H9 (cell line): Measurements from ENCODE around the gene FAM163B. TPM values are rescaled to one million over a fixed set of nuclear protein-coding genes. Genes with fewer than 3 reads are reported as not detected.

Experiments used
- DNase-seq: peaks from one replicate; pipeline ENCODE4 v3.0.0-alpha.2; 2017
- H2AFZ ChIP-seq: one replicate; pipeline ENCODE4 v1.6.1; 2013; ENCODE audit warnings: mild to moderate bottlenecking, low read length, control low read depth, moderate library complexity
- H2AK5ac ChIP-seq: 2 replicates; pipeline ENCODE4 v1.6.1; 2013; ENCODE audit warnings: low read length, control low read depth, mixed read lengths; ENCODE audit not compliant: insufficient read length
- H2BK120ac ChIP-seq: one replicate; pipeline ENCODE4 v1.6.1; 2013; ENCODE audit warnings: low read depth, mild to moderate bottlenecking, low read length, control low read depth, inconsistent platforms; ENCODE audit not compliant: poor library complexity, severe bottlenecking
- H2BK12ac ChIP-seq: 2 replicates; pipeline ENCODE4 v1.6.1; 2013; ENCODE audit warnings: low read length, control low read depth, mixed read lengths, low read depth; ENCODE audit not compliant: insufficient read length
- H2BK15ac ChIP-seq: 2 replicates; pipeline ENCODE4 v1.6.1; 2013; ENCODE audit warnings: low read depth, low read length, control low read depth
- H2BK20ac ChIP-seq: one replicate; pipeline ENCODE4 v1.6.1; 2013; ENCODE audit warnings: low read depth, mild to moderate bottlenecking, low read length, control low read depth, inconsistent platforms; ENCODE audit not compliant: poor library complexity, severe bottlenecking
- H2BK5ac ChIP-seq: 2 replicates; pipeline ENCODE4 v1.6.1; 2013; ENCODE audit warnings: low read length, control low read depth, mixed read lengths; ENCODE audit not compliant: insufficient read length
- H3K14ac ChIP-seq: 2 replicates; pipeline ENCODE4 v1.6.1; 2013; ENCODE audit warnings: low read length, control low read depth; ENCODE audit not compliant: insufficient read depth
- H3K18ac ChIP-seq: 2 replicates; pipeline ENCODE4 v1.6.1; 2013; ENCODE audit warnings: low read depth, mild to moderate bottlenecking, mixed read lengths, low read length, control low read depth; ENCODE audit not compliant: insufficient read length
- H3K23ac ChIP-seq: 2 replicates; pipeline ENCODE4 v1.6.1; 2013; ENCODE audit warnings: low read length, control low read depth, mixed read lengths, low read depth; ENCODE audit not compliant: insufficient read length
- H3K23me2 ChIP-seq: 2 replicates; pipeline ENCODE4 v1.6.1; 2013; ENCODE audit warnings: low read depth, mild to moderate bottlenecking, mixed read lengths, low read length, control low read depth; ENCODE audit not compliant: insufficient read length, poor library complexity, severe bottlenecking
- H3K27ac ChIP-seq: 2 replicates; pipeline ENCODE4 v1.5.1; 2013; ENCODE audit warnings: low read length, control low read depth, mixed read lengths, low read depth; ENCODE audit not compliant: insufficient read length
- H3K27me3 ChIP-seq: 2 replicates; pipeline ENCODE4 v1.6.1; 2013; ENCODE audit warnings: low read length, control low read depth, inconsistent platforms; ENCODE audit not compliant: insufficient read depth
- H3K4ac ChIP-seq: 2 replicates; pipeline ENCODE4 v1.6.1; 2013; ENCODE audit warnings: low read depth, mild to moderate bottlenecking, control low read depth, inconsistent platforms, low read length, moderate library complexity
- H3K4me1 ChIP-seq: 2 replicates; pipeline ENCODE4 v1.6.1; 2013; ENCODE audit warnings: low read length, control low read depth, inconsistent platforms; ENCODE audit not compliant: insufficient read depth
- H3K4me2 ChIP-seq: 2 replicates; pipeline ENCODE4 v1.6.1; 2013; ENCODE audit warnings: low read length, control low read depth, mixed read lengths; ENCODE audit not compliant: insufficient read length, insufficient read depth
- H3K56ac ChIP-seq: 2 replicates; pipeline ENCODE4 v1.6.1; 2013; ENCODE audit warnings: low read depth, mild to moderate bottlenecking, mixed read lengths, low read length, control low read depth; ENCODE audit not compliant: insufficient read length
- H3K79me1 ChIP-seq: 2 replicates; pipeline ENCODE4 v1.6.1; 2013; ENCODE audit warnings: low read depth, mild to moderate bottlenecking, moderate library complexity, low read length, control low read depth, inconsistent platforms; ENCODE audit not compliant: insufficient read depth, poor library complexity, severe bottlenecking
- H3K79me2 ChIP-seq: 2 replicates; pipeline ENCODE4 v1.6.1; 2013; ENCODE audit warnings: low read length, control low read depth, inconsistent platforms; ENCODE audit not compliant: insufficient read depth
- H3K9ac ChIP-seq: 2 replicates; pipeline ENCODE4 v1.6.1; 2013; ENCODE audit warnings: low read length, control low read depth, mixed read lengths; ENCODE audit not compliant: insufficient read length; ENCODE audit errors: extremely low read depth
- H3K9me3 ChIP-seq: one replicate; pipeline ENCODE4 v1.6.1; 2013; ENCODE audit warnings: low read depth, low read length, inconsistent platforms; ENCODE audit not compliant: control insufficient read depth
- H3T11ph ChIP-seq: one replicate; pipeline ENCODE4 v1.6.1; 2013; ENCODE audit warnings: mild to moderate bottlenecking, low read length, control low read depth, inconsistent platforms
- H4K20me1 ChIP-seq: one replicate; pipeline ENCODE4 v1.6.1; 2013; ENCODE audit not compliant: control insufficient read depth, insufficient read length, insufficient read depth
- H4K5ac ChIP-seq: 2 replicates; pipeline ENCODE4 v1.6.1; 2013; ENCODE audit warnings: low read depth, mild to moderate bottlenecking, mixed read lengths, low read length, control low read depth; ENCODE audit not compliant: insufficient read length
- H4K8ac ChIP-seq: replicated peaks from 2 replicates; pipeline ENCODE4 v1.6.1; 2013; ENCODE audit warnings: low read length, control low read depth, mixed read lengths, low read depth; ENCODE audit not compliant: insufficient read length
- H4K91ac ChIP-seq: 2 replicates; pipeline ENCODE4 v1.6.1; 2013; ENCODE audit warnings: low read depth, mild to moderate bottlenecking, moderate library complexity, mixed read lengths, low read length, control low read depth; ENCODE audit not compliant: insufficient read length
- H3K27ac Mint-ChIP-seq, 3 experiments: 2 replicates in 2 of 3; 3 replicates in 1 of 3; pipeline ENCODE4 v1.8.0; 2020 to 2021; ENCODE audit warnings: mixed read lengths in 3 of 3, mild to moderate bottlenecking in 1 of 3, moderate library complexity in 1 of 3
- H3K27me3 Mint-ChIP-seq: 2 replicates; pipeline ENCODE4 v1.8.0; 2021; ENCODE audit warnings: low read depth, mild to moderate bottlenecking, moderate library complexity, mixed read lengths
- H3K36me3 Mint-ChIP-seq, 3 experiments: 2 replicates in 2 of 3; 3 replicates in 1 of 3; pipeline ENCODE4 v1.8.0; 2020 to 2021; ENCODE audit warnings: low read depth in 3 of 3, mixed read lengths in 3 of 3; ENCODE audit not compliant: insufficient read depth in 1 of 3
- H3K4me1 Mint-ChIP-seq, 2 experiments: 2 replicates each; pipeline ENCODE4 v1.8.0; 2020; ENCODE audit warnings: mixed read lengths in 2 of 2
- H3K4me3 Mint-ChIP-seq, 2 experiments: 2 replicates in 1 of 2; 3 replicates in 1 of 2; pipeline ENCODE4 v1.8.0; 2020 to 2021; ENCODE audit warnings: mild to moderate bottlenecking in 2 of 2, mixed read lengths in 2 of 2, moderate library complexity in 1 of 2
- H3K9me3 Mint-ChIP-seq, 2 experiments: 2 replicates in 1 of 2; 3 replicates in 1 of 2; pipeline ENCODE4 v1.8.0; 2020; ENCODE audit warnings: mild to moderate bottlenecking in 2 of 2, mixed read lengths in 2 of 2, moderate library complexity in 1 of 2
- WGBS: extraction: QIAGEN DNeasy Blood & Tissue Kit; methylation state at CpG from one replicate; pipeline ENCODE4 v1.1.7; 2013; ENCODE audit warnings: missing lambda C conversion rate, low lambda C conversion rate, mixed read lengths; ENCODE audit not compliant: insufficient read length; ENCODE audit errors: extremely low coverage; 5-methylcytosine and 5-hydroxymethylcytosine counted together
- total RNA-seq: library from RNA; stranded (reverse); gene quantifications from 2 replicates; pipeline ENCODE4 v1.2.1, GENCODE V29; 2021
- TF ChIP-seq, protein P1 (sequence below): fragments of 200-600 bp; sonication (generic); conservative IDR thresholded peaks from 3 replicates; pipeline ENCODE4 v1.8.0; 2021; ENCODE audit warnings: antibody characterized with exemption, mild to moderate bottlenecking

The FAM163B gene
- total RNA-seq, 1 experiment from 2014 or later = 0.39 TPM

DNA sequence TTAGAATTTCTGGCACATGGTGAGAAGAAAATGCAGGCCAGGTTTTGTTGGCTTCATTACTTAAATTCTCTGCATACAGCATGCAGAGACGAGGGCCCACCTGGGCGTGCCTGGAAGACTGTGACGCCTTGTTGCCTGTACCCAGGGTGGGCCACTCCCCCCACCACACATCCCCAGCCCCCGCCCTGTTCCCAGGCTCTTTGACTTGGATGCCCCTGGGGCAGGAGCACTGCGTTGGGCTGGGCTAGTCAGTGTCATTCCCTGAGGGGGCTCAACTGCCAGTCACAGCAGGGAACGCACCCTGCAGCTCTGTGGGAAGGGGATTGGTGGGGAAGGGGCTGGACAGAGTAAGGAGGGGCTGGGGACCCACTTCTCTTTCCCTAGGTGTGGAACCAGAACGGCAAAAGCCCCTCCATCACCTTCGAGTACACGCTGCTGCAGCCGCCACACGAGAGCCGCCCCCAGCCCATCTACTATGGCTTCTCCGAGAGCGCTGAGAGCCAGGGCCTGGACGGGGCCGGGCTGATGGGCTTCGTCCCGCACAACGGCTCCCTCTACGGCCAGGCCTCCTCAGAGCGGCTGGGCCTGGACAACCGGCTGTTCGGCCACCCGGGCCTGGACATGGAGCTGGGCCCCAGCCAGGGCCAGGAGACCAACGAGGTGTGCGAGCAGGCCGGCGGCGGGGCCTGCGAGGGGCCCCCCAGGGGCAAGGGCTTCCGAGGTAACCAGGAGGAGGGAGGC lies 55.0 kb downstream of the FAM163B start:
- Histone ChIP-seq H3K27me3 (no peaks in the 10 kb centered on the region), H3K4ac (no peak overlapping the region), H4K20me1 (no peaks in the 10 kb centered on the region), H3K23ac (no peak overlapping the region), H3K23me2 (no peaks in the 10 kb centered on the region), H3K18ac (no peak overlapping the region), H3T11ph (no peak overlapping the region), H3K14ac (no peak overlapping the region; the same call in 1 of the 2 replicates), H4K8ac (no peak overlapping the region), H2BK15ac (no peak overlapping the region), H2BK5ac (no peak overlapping the region), H4K5ac (no peak overlapping the region), H3K9ac (no peak overlapping the region), H4K91ac (no peak overlapping the region), H3K4me1 (peaks cover 2% of the 10 kb centered on the region; the same call in 1 of the 2 replicates), H3K56ac (no peak overlapping the region), H2BK120ac (no peak overlapping the region), H2AK5ac (no peak overlapping the region), H3K79me2 (no peaks in the 10 kb centered on the region), H2BK12ac (no peak overlapping the region), H3K79me1 (no peaks in the 10 kb centered on the region), H3K9me3 (no peaks in the 10 kb centered on the region), H2AFZ (no peak overlapping the region), H3K27ac (no peak overlapping the region), H3K4me2 (no peak overlapping the region), H2BK20ac (no peak overlapping the region)
- Mint-ChIP-seq H3K4me3 (no peak overlapping the region), H3K9me3 (no peaks in the 10 kb centered on the region; a peak in 1 of 5 replicates), H3K4me1 (peaks cover 24 to 26% of the 10 kb centered on the region in 2 experiments), H3K27ac (no peak overlapping the region), H3K36me3 (no peaks in the 10 kb centered on the region; a peak in 1 of 7 replicates), H3K27me3 (peaks cover 3% of the 10 kb centered on the region)
- WGBS = no CpG with 5 or more reads among the region's 31 CpGs
- peak; percentile 64 for DNase-seq
- TF ChIP-seq, protein P1, sequence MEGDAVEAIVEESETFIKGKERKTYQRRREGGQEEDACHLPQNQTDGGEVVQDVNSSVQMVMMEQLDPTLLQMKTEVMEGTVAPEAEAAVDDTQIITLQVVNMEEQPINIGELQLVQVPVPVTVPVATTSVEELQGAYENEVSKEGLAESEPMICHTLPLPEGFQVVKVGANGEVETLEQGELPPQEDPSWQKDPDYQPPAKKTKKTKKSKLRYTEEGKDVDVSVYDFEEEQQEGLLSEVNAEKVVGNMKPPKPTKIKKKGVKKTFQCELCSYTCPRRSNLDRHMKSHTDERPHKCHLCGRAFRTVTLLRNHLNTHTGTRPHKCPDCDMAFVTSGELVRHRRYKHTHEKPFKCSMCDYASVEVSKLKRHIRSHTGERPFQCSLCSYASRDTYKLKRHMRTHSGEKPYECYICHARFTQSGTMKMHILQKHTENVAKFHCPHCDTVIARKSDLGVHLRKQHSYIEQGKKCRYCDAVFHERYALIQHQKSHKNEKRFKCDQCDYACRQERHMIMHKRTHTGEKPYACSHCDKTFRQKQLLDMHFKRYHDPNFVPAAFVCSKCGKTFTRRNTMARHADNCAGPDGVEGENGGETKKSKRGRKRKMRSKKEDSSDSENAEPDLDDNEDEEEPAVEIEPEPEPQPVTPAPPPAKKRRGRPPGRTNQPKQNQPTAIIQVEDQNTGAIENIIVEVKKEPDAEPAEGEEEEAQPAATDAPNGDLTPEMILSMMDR = peak; percentile 23; the same call in 1 of the 3 replicates
